HG03135 (cell line): Measurements from ENCODE around the gene LRRC75A.
"Not testable (repeated sequence)": the region's sequence is repeated elsewhere in the genome, so short reads cannot be mapped to it uniquely, and the experiment has no call there.

Source experiments
- ATAC-seq: cut with Tn5 transposase; IDR thresholded peaks from one replicate; pipeline ENCODE4 v1.9.1; 2021; ENCODE audit warnings: mild to moderate bottlenecking, moderate library complexity; ENCODE audit not compliant: unreplicated experiment

The LRRC75A gene

GRCh38 chr17:16455997-16456741, 35.8 kb downstream of the LRRC75A start:
- no peak for ATAC-seq

GRCh38 chr17:16453493-16453851, 38.5 kb downstream of the LRRC75A start:
- ATAC-seq: no peak

GRCh38 chr17:16452268-16452667, 39.7 kb downstream of the LRRC75A start:
- ATAC-seq: not testable (repeated sequence)

GRCh38 chr17:16450028-16450427, 42.0 kb downstream of the LRRC75A start:
- ATAC-seq: no peak

GRCh38 chr17:16449121-16449570, 42.8 kb downstream of the LRRC75A start:
- no peak for ATAC-seq

- ATAC-seq: no peak
These were observed 43.5 kb downstream of the LRRC75A start for GRCh38 chr17:16448490-16448889.

GRCh38 chr17:16447676-16448075, 44.3 kb downstream of the LRRC75A start:
- no peak for ATAC-seq

GRCh38 chr17:16446338-16446983, 45.5 kb downstream of the LRRC75A start:
- ATAC-seq: no peak

- no peak for ATAC-seq
These were observed 47.6 kb downstream of the LRRC75A start for GRCh38 chr17:16444258-16444886.

GRCh38 chr17:16443511-16444257, 48.3 kb downstream of the LRRC75A start:
- no peak for ATAC-seq

GRCh38 chr17:16442594-16443510, 49.1 kb downstream of the LRRC75A start:
- ATAC-seq: no peak

GRCh38 chr17:16442141-16442540, 49.9 kb downstream of the LRRC75A start:
- no peak for ATAC-seq

GRCh38 chr17:16440901-16441629, 50.9 kb downstream of the LRRC75A start:
- no peak for ATAC-seq

- ATAC-seq: not testable (repeated sequence)
These were observed 51.6 kb downstream of the LRRC75A start for GRCh38 chr17:16440354-16440753.

GRCh38 chr17:16439811-16440351, 52.1 kb downstream of the LRRC75A start:
- no peak for ATAC-seq

- ATAC-seq: peak; percentile 10
These were observed 52.6 kb downstream of the LRRC75A start for GRCh38 chr17:16439303-16439791.

- peak; percentile 84 for ATAC-seq
These were observed 53.3 kb downstream of the LRRC75A start for GRCh38 chr17:16438557-16439302.

GRCh38 chr17:16438173-16438556, 53.8 kb downstream of the LRRC75A start:
- no peak for ATAC-seq
